ENCODE data around the gene ZC3H12C.
"Not testable (repeated sequence)": the region's sequence is repeated elsewhere in the genome, so short reads cannot be mapped to it uniquely, and the experiment has no call there.

The ZC3H12C gene

GRCh38 chr11:110092515-110093406, at the start of gene ZC3H12C:
ZC3H12C (plus strand) TSS chr11:110093392; CDS start chr11:110093412, 20 bp downstream.
- peak; percentile 19 for DNase-seq

GRCh38 chr11:110044226-110044968, 48.8 kb upstream of the ZC3H12C start:
- DNase-seq = no peak

DNA sequence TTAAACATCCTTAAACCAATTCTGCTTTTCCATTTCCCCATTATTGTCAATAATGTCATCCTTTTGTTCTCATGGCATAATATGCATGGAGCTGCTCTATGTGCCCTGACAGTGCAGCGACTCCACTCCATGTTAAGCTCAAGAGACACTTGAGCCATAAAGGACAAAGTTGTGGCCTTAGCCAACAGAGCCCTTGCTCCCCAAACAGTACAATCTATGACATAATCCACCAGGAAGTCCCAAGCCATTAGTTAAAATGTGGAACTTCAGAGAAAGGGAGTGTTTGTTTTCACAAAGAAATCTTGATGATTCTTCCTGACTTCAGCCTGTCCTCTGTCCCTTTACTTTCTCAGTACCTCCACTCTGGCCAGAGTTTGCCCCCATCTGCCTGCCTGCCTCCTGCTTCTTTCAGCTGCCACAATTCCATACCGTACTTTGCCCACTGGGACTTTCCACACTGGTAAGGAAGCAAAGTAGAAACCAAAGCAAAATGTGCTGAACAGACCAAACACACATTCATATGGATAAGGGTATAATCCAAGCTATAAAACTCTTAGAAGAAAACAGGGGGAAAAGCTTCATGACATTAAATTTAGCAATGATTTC, 46.3 kb upstream of the ZC3H12C start:
- DNase-seq = no peak

- no peak for DNase-seq
These were observed 43.5 kb upstream of the ZC3H12C start for GRCh38 chr11:110049501-110050200.

- no peak for DNase-seq
These were observed 43.0 kb upstream of the ZC3H12C start for GRCh38 chr11:110050201-110050506.

DNA sequence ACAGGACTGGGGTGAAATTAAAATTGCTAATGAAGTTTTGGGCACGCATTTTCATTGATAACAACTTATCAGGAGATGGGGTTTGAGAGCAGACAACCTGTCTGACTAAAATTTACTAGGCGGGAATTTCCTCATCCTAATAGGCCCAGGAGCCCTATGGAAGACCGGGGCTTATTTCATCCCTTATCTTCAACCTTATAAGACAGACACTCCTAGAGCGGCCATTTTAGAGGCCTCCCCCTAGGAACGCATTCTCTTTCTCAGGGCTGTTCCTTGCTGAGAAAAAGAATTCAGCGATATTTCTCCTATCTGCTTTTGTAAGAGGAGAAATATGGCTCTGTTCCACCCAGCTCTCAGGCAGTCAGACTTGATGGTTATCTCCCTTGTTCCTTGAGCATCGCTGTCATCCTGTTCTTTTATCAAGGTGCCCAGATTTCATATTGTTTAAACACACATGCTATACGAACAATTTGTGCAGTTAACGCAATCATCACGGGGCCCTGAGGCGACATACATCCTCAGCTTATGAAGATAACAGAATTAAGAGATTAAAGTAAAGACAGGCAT, 39.3 kb upstream of the ZC3H12C start:
- DNase-seq = no peak

GRCh38 chr11:110056956-110057355, 36.2 kb upstream of the ZC3H12C start:
- no peak for DNase-seq

DNA sequence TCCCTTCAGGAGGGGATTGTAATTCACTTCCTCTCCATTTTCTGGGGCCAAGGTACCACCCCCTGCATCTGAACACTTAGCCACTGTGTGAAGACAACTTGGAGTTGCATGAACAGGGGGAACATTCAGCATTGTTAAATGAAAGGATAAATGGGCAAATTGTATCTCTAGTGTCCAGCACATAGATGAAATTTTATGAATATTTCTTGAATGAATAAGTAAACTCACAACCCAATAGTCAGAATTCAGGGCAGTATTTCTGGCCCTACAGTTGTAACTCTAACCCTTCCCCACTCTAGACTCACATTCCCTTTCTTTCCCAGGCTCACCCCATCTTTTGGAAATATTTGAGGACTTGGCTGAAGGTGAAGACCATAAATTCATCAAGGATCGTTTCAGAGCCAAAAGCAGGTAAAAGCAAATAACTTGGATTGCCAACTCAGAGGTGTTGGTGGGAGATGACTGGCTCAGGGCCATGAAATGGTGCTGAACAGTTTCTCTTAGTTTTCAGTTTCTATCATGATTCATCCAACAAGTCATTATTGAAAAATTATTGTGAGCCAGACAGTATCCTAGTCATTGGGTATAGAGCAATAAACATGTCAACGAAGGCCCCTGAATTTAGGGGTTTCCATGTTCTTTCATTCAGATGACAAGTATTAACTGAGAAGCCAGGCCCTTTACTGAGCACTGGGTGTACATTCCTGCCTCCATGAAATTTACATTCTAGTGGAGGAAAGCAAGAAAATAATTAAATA, 33.3 kb upstream of the ZC3H12C start:
- no peak for DNase-seq

GRCh38 chr11:110061296-110061695, 31.9 kb upstream of the ZC3H12C start:
- no peak for DNase-seq

DNA sequence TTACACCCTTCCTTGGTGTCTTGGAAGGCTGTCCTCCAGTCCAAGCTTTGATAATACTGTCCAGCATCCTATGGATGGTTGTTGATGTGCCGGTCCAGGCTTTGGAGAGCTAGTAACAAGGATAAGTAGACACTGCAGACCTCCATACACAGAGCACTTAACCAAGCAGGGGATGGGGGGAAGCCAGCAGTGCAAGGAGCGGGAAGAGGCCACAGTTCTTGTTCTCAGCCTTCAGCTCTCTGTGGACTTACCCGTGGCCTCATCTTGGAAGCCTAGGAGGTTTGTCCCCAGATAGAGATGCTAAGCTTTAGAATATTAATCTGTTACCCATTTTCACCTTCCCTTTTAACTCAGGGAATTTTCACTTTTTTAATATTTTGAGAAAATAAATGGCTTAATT, 30.9 kb upstream of the ZC3H12C start:
- no peak for DNase-seq

GRCh38 chr11:110065189-110065588, 28.0 kb upstream of the ZC3H12C start:
- no peak for DNase-seq

- DNase-seq = not testable (repeated sequence)
These were observed 25.2 kb upstream of the ZC3H12C start for GRCh38 chr11:110068001-110068400.

- DNase-seq = no peak
These were observed 23.9 kb upstream of the ZC3H12C start for GRCh38 chr11:110069158-110069737.

DNA sequence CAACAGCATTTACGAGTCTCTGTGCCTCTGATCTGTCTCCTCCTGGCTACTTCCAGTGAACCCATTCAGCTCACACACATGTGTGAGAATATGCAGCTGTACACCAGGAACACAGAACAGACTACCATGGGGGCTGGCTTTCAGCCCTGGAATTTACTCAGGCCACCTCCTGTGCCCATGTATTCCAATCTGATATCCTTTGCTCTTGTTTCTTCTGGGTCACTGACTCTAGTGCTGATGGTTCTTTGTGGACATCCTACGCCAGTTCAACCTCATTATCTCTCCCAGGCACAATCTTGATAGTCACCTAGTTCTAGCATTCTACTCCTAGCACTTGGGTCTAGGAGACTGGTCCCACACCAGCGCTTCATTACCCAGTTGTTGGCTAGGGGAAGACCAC, 23.0 kb upstream of the ZC3H12C start:
- no peak for DNase-seq

- DNase-seq = no peak
These were observed 22.0 kb upstream of the ZC3H12C start for GRCh38 chr11:110071197-110071596.

DNA sequence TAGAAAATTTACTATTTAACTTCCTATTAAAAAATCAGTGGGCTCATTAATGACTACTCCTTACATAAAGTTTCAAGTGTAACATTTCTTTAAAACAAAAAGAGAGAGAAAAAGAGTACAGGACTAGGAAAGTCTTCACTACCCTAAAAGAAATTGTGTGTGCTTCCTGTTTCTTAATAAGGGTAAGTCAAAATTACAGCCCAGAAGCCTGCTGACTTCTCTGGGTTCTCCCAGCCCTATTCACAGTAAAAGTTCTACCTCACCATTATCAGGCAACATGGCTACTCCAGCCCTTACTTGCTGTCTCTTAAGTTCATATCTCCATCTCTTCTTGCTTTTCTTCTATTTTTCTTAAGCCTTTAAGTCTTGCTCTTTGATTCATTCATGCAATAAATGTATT, 20.3 kb upstream of the ZC3H12C start:
- DNase-seq = no peak

GRCh38 chr11:110074499-110074898, 18.7 kb upstream of the ZC3H12C start:
- no peak for DNase-seq

- DNase-seq = no peak
These were observed 17.9 kb upstream of the ZC3H12C start for GRCh38 chr11:110075105-110075846.

- DNase-seq = no peak
These were observed 17.4 kb upstream of the ZC3H12C start for GRCh38 chr11:110075847-110076208.

GRCh38 chr11:110076371-110076965, 16.7 kb upstream of the ZC3H12C start:
- DNase-seq = no peak

GRCh38 chr11:110077346-110077745, 15.8 kb upstream of the ZC3H12C start:
- no peak for DNase-seq

All from activated T-cell treated with anti-CD3 and anti-CD28 coated beads, Interleukin-2, amount 50 U/mL, for 1 hour (primary cell).